GM19023 (cell line): ENCODE data around the gene GDF10.

Source experiments
- ATAC-seq: cut with Tn5 transposase; IDR thresholded peaks from one replicate; pipeline ENCODE4 v1.9.1; 2021; ENCODE audit warnings: mild to moderate bottlenecking, moderate library complexity; ENCODE audit not compliant: unreplicated experiment

Gene GDF10

GRCh38 chr10:47269294-47269693, 30.7 kb upstream of the GDF10 start:
- ATAC-seq: no peak

GRCh38 chr10:47276071-47276470, 23.9 kb upstream of the GDF10 start:
- ATAC-seq: no peak

GRCh38 chr10:47276576-47277351, 23.2 kb upstream of the GDF10 start:
- ATAC-seq: no peak

GRCh38 chr10:47277352-47278151, 22.4 kb upstream of the GDF10 start:
- no peak for ATAC-seq

- ATAC-seq: no peak
These were observed 21.9 kb upstream of the GDF10 start for GRCh38 chr10:47278152-47278473.

GRCh38 chr10:47278720-47279119, 21.3 kb upstream of the GDF10 start:
- ATAC-seq: no peak

GRCh38 chr10:47279276-47279675, 20.7 kb upstream of the GDF10 start:
- no peak for ATAC-seq

GRCh38 chr10:47282005-47282656, 17.9 kb upstream of the GDF10 start:
- no peak for ATAC-seq

- ATAC-seq: no peak
These were observed 17.4 kb upstream of the GDF10 start for GRCh38 chr10:47282657-47283018.

- no peak for ATAC-seq
These were observed 16.8 kb upstream of the GDF10 start for GRCh38 chr10:47283101-47283630.

- no peak for ATAC-seq
These were observed 16.1 kb upstream of the GDF10 start for GRCh38 chr10:47283848-47284247.

GRCh38 chr10:47285381-47286115, 14.4 kb upstream of the GDF10 start:
- no peak for ATAC-seq

- ATAC-seq: no peak
These were observed 13.9 kb upstream of the GDF10 start for GRCh38 chr10:47286116-47286505.

GRCh38 chr10:47286591-47287315, 13.2 kb upstream of the GDF10 start:
- ATAC-seq: no peak

GRCh38 chr10:47287365-47287802, 12.6 kb upstream of the GDF10 start:
- ATAC-seq: no peak

- no peak for ATAC-seq
These were observed 12.2 kb upstream of the GDF10 start for GRCh38 chr10:47287805-47288204.

GRCh38 chr10:47288236-47288635, 11.8 kb upstream of the GDF10 start:
- no peak for ATAC-seq

- ATAC-seq: no peak
These were observed 11.0 kb upstream of the GDF10 start for GRCh38 chr10:47288916-47289495.

- ATAC-seq: no peak
These were observed 10.1 kb upstream of the GDF10 start for GRCh38 chr10:47289921-47290320.

- ATAC-seq: no peak
These were observed 9.7 kb upstream of the GDF10 start for GRCh38 chr10:47290338-47290737.
